Sigmoid colon (tissue), 7 donors: Measurements from ENCODE around the gene HOXC9. TPM values are rescaled to one million over a fixed set of nuclear protein-coding genes. Genes with fewer than 3 reads are reported as not detected.

Experiments
- DNase-seq: peaks from one replicate; pipeline ENCODE4 v3.0.0-alpha.2; 2019
- H3K27ac ChIP-seq, 4 donors: fragments of 200-600 bp; sonication (generic); one replicate each; pipeline ENCODE4 v1.5.1; 2016 to 2019; ENCODE audit warnings: mild to moderate bottlenecking in 1 of 4
- H3K27me3 ChIP-seq, 3 donors: fragments of 200-600 bp; sonication (generic); one replicate each; pipeline ENCODE4 v1.5.1; 2019; ENCODE audit warnings: mild to moderate bottlenecking in 1 of 3
- H3K36me3 ChIP-seq, 4 donors: fragments of 200-600 bp; sonication (generic); one replicate each; pipeline ENCODE4 v1.5.1; 2016 to 2019
- H3K4me1 ChIP-seq, 4 donors: fragments of 200-600 bp; sonication (generic); one replicate each; pipeline ENCODE4 v1.5.1; 2017 to 2019
- H3K4me3 ChIP-seq, 4 donors: fragments of 200-600 bp; sonication (generic); one replicate each; pipeline ENCODE4 v1.5.1; 2017 to 2019; ENCODE audit warnings: mild to moderate bottlenecking in 2 of 4, moderate library complexity in 1 of 4
- H3K9me3 ChIP-seq, 4 donors: fragments of 200-600 bp in 3 of 4; sonication (generic) in 3 of 4; one replicate each; pipeline versions ENCODE4 v1.5.1 to v1.6.1; 2013 to 2019
- CTCF ChIP-seq, 4 experiments: fragments of 450-650 bp in 3 of 4; fragments of 200-600 bp in 1 of 4; IDR thresholded peaks; one replicate each; pipeline ENCODE4 v1.5.1; 2016 to 2019; ENCODE audit warnings: antibody characterized with exemption in 4 of 4, mild to moderate bottlenecking in 3 of 4, moderate library complexity in 2 of 4
- EP300 ChIP-seq, 4 donors: sonication (generic); formaldehyde crosslinking; IDR thresholded peaks; one replicate each; pipeline ENCODE4 v1.6.1; 2017; ENCODE audit warnings: antibody characterized with exemption in 4 of 4
- POLR2A ChIP-seq, 2 donors: fragments of 450-650 bp; IDR thresholded peaks; one replicate each; pipeline ENCODE4 v1.6.1; 2016; ENCODE audit warnings: antibody characterized with exemption in 2 of 2, mild to moderate bottlenecking in 2 of 2, moderate library complexity in 2 of 2
- POLR2AphosphoS5 ChIP-seq, 4 donors: sonication (generic); formaldehyde crosslinking; IDR thresholded peaks; one replicate each; pipeline ENCODE4 v1.6.1; 2017; ENCODE audit warnings: antibody characterized with exemption in 4 of 4
- WGBS, 2 donors: extraction: QIAGEN DNeasy Blood & Tissue Kit; methylation state at CpG; one replicate each; pipeline ENCODE4 v1.1.7; 2013; 5-methylcytosine and 5-hydroxymethylcytosine counted together
- intact Hi-C: fragments of 100-400 bp; cut with DNase I; formaldehyde crosslinking; loops from one replicate; pipeline ENCODE4 v1.15.1; 2023
- polyA plus RNA-seq, 3 donors: library from polyadenylated mRNA; stranded (reverse); fragments of 200-250 nt; gene quantifications; one replicate each; pipeline ENCODE4 v1.2.3, GENCODE V29; 2013
- total RNA-seq, 4 donors: library from RNA; depleted of rRNA; stranded (reverse); fragments of >200 nt; gene quantifications; one replicate each; pipeline ENCODE4 v1.1.0, GENCODE V29; 2016
- donor health status: healthy with polysubstance abuse.
- donor health status: Bipolar disorder and iron deficiency.
- donor health status: healthy.

The HOXC9 gene
- total and polyA plus RNA-seq, 7 donors: 0.04 TPM; not detected in 6

GRCh38 chr12:54017878-54018467 is 18.0 kb downstream of the HOXC9 start:
- H3K9me3 ChIP-seq: no peaks in the 10 kb centered on the region
- H3K4me3 ChIP-seq: peak overlapping the region; percentile 1 to 47 (median 38)
- no peak for DNase-seq
- H3K4me1 ChIP-seq: peaks cover 0 to 43% (median 34%) of the 10 kb centered on the region in 4 donors
- intact Hi-C loops: no loop called here
- no peaks in the 10 kb centered on the region for H3K36me3 ChIP-seq
- H3K27ac ChIP-seq: peak overlapping the region in 2 of 4 donors; percentile 4 to 23
- peaks cover 68 to 100% (median 98%) of the 10 kb centered on the region in 3 donors for H3K27me3 ChIP-seq
- 4% methylated on average over 34 of the region's 34 CpGs for WGBS, 2 donors
- TF ChIP-seq POLR2A (IDR thresholded peaks at IDR 0.05) (no peak), POLR2AphosphoS5 (IDR thresholded peaks at IDR 0.05) (peak in 2 of 4 donors; percentile 19 to 35)

GRCh38 chr12:54018468-54018984 is 18.6 kb downstream of the HOXC9 start:
- 15 to 24% methylated on average over 29 of the region's 29 CpGs for WGBS, 2 donors
- H3K27ac ChIP-seq: peak overlapping the region in 2 of 4 donors; percentile 4 to 23
- no peaks in the 10 kb centered on the region for H3K36me3 ChIP-seq
- no peaks in the 10 kb centered on the region for H3K9me3 ChIP-seq
- intact Hi-C loops: no loop called here
- peak overlapping the region in 2 of 4 donors; percentile 42 to 47 for H3K4me3 ChIP-seq
- DNase-seq: no peak
- TF ChIP-seq CTCF (IDR thresholded peaks at IDR 0.05) (no peak), POLR2A (IDR thresholded peaks at IDR 0.05) (no peak), POLR2AphosphoS5 (IDR thresholded peaks at IDR 0.05) (no peak), EP300 (IDR thresholded peaks at IDR 0.05) (no peak)
- peaks cover 0 to 43% (median 34%) of the 10 kb centered on the region in 4 donors for H3K4me1 ChIP-seq
- H3K27me3 ChIP-seq: peaks cover 67 to 100% (median 98%) of the 10 kb centered on the region in 3 donors

DNA sequence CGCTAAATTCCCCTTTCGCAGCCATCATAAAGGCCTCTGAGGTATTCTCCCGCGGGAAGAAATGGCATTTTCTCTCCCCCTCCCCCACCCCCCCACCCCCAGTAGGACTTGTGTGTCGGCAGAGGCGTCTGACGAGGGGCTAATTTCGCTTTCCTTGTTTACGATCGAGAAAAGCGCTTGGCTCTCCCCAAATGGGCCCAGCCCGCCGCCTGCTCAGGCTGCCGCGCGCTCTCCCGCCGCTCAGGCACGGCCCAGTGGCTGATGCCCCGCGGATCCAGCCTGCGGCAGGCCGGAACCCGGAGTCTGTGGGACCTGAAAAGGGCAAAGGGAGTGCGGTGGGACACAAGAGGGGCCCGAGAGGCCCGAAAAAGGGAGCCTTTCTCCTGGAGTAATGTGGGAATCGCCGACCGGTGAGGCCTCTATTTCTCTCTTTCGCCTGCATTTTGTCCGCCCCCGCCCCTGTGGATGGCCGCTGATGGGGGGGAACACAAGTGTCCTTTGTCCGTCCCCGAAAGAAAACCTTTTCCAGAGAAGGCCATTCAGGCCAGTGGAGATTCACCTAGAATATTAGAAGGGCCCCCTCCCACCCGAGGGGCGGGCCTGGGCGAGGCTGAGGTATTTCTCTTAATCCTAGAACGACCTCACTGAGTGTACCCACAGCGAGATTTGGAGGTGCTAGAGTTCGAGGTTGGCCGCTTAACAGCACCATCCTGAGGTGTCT is 19.3 kb downstream of the HOXC9 start:
- Histone ChIP-seq H3K27ac (no peak overlapping the region), H3K36me3 (no peaks in the 10 kb centered on the region), H3K4me1 (peaks cover 0 to 40% (median 33%) of the 10 kb centered on the region in 4 donors), H3K4me3 (peak overlapping the region in 1 of 4 donors; percentile 6), H3K27me3 (peaks cover 71 to 100% (median 100%) of the 10 kb centered on the region in 3 donors), H3K9me3 (no peaks in the 10 kb centered on the region)
- DNase-seq: no peak
- TF ChIP-seq CTCF (IDR thresholded peaks at IDR 0.05): no peak
- TF ChIP-seq EP300 (IDR thresholded peaks at IDR 0.05): no peak
- intact Hi-C loops: no loop called here
- WGBS, 2 donors: 19 to 35% methylated on average over 43 of the region's 43 CpGs

DNA sequence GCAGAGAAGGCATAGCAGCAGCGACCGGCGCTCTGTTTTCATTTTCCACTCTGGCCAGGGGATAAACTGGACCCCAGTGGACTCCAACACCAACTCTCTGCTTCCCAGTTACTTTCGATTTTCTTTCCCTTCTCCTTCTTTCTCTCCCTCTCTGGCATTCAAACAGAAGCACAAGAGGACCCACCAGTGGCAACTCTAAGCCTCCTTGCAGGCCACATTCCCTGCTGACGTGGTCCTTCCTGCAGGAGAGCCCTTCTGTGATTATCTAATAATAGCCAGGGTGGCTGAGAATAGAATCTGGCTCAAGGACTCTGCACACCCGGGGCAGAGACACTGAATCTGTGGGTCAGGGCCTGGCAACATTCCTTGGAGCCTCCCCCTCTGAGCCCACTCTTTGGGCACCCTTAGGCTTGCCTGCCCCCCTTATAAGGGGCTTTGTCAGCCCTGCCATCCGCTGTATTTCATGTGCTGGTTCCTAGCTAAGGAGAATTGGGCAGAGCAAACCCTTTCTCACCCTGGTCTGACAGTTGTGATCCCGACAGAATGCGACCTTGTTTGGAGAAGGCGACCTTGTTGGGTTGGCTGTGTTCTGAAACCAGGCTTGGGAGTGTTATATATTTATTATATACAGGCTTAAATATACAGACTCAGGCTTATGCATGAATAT is 20.1 kb downstream of the HOXC9 start:
- Histone ChIP-seq H3K36me3 (no peaks in the 10 kb centered on the region), H3K4me3 (no peak overlapping the region), H3K9me3 (no peaks in the 10 kb centered on the region), H3K27ac (no peak overlapping the region), H3K27me3 (peaks cover 66 to 100% (median 100%) of the 10 kb centered on the region in 3 donors), H3K4me1 (peaks cover 0 to 36% (median 27%) of the 10 kb centered on the region in 4 donors)
- WGBS, 2 donors: 33 to 38% methylated on average over 10 of the region's 10 CpGs
- no peak for TF ChIP-seq CTCF (IDR thresholded peaks at IDR 0.05)
- no peak for TF ChIP-seq EP300 (IDR thresholded peaks at IDR 0.05)
- TF ChIP-seq POLR2A (IDR thresholded peaks at IDR 0.05): no peak
- TF ChIP-seq POLR2AphosphoS5 (IDR thresholded peaks at IDR 0.05): no peak
- DNase-seq: no peak
- intact Hi-C loops: no loop called here
